Panc1 (cell line): ENCODE results near the gene UBL5.

ENCODE experiments used
- POLR2AphosphoS5 ChIP-seq: IDR thresholded peaks from 2 replicates; pipeline ENCODE4 v1.6.1; 2012; ENCODE audit warnings: mild to moderate bottlenecking, low read depth, low read length, moderate library complexity
- SIN3A ChIP-seq: IDR thresholded peaks from 2 replicates; pipeline ENCODE4 v1.6.1; 2012; ENCODE audit warnings: low read depth, mild to moderate bottlenecking, low read length, moderate library complexity, borderline replicate concordance; ENCODE audit not compliant: insufficient read depth
- TF ChIP-seq, protein P1 (sequence below): fragments of 450-650 bp; IDR thresholded peaks from 2 replicates; pipeline ENCODE4 v1.5.1; 2017; ENCODE audit warnings: mild to moderate bottlenecking
- TF ChIP-seq, protein P2 (sequence below), 2 experiments: IDR thresholded peaks; 2 replicates each; pipeline ENCODE4 v1.6.1; 2011 to 2012; ENCODE audit warnings: low read depth in 2 of 2, control low read depth in 1 of 2, low read length in 1 of 2, mild to moderate bottlenecking in 1 of 2, moderate library complexity in 1 of 2; ENCODE audit not compliant: insufficient read depth in 1 of 2

DNA sequence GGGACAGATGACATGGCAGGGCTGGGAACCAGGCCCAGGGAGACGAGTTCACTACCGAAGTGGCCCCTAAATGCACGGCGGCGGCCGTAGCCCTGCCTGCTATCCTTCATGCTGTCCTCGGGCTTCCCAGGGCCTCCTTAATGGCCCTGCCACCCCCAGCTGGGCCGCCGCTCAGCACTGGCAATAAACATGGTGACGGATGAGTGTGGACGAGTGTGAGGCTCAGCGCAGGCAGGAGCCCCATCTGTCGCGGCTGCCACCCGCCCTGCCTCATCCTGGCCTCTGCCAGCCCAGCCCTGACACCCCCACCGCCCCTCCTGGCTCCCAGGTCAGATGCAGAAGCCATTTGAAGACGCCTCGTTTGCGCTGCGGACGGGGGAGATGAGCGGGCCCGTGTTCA, 21.0 kb downstream of the UBL5 start:
- TF ChIP-seq, protein P1, sequence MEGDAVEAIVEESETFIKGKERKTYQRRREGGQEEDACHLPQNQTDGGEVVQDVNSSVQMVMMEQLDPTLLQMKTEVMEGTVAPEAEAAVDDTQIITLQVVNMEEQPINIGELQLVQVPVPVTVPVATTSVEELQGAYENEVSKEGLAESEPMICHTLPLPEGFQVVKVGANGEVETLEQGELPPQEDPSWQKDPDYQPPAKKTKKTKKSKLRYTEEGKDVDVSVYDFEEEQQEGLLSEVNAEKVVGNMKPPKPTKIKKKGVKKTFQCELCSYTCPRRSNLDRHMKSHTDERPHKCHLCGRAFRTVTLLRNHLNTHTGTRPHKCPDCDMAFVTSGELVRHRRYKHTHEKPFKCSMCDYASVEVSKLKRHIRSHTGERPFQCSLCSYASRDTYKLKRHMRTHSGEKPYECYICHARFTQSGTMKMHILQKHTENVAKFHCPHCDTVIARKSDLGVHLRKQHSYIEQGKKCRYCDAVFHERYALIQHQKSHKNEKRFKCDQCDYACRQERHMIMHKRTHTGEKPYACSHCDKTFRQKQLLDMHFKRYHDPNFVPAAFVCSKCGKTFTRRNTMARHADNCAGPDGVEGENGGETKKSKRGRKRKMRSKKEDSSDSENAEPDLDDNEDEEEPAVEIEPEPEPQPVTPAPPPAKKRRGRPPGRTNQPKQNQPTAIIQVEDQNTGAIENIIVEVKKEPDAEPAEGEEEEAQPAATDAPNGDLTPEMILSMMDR, result no peak
- TF ChIP-seq SIN3A (no peak), POLR2AphosphoS5 (no peak)
- TF ChIP-seq, protein P2, sequence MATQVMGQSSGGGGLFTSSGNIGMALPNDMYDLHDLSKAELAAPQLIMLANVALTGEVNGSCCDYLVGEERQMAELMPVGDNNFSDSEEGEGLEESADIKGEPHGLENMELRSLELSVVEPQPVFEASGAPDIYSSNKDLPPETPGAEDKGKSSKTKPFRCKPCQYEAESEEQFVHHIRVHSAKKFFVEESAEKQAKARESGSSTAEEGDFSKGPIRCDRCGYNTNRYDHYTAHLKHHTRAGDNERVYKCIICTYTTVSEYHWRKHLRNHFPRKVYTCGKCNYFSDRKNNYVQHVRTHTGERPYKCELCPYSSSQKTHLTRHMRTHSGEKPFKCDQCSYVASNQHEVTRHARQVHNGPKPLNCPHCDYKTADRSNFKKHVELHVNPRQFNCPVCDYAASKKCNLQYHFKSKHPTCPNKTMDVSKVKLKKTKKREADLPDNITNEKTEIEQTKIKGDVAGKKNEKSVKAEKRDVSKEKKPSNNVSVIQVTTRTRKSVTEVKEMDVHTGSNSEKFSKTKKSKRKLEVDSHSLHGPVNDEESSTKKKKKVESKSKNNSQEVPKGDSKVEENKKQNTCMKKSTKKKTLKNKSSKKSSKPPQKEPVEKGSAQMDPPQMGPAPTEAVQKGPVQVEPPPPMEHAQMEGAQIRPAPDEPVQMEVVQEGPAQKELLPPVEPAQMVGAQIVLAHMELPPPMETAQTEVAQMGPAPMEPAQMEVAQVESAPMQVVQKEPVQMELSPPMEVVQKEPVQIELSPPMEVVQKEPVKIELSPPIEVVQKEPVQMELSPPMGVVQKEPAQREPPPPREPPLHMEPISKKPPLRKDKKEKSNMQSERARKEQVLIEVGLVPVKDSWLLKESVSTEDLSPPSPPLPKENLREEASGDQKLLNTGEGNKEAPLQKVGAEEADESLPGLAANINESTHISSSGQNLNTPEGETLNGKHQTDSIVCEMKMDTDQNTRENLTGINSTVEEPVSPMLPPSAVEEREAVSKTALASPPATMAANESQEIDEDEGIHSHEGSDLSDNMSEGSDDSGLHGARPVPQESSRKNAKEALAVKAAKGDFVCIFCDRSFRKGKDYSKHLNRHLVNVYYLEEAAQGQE (IDR thresholded peaks at IDR 0.05; ENCODE audit: insufficient read depth in 1 of 2, low read depth in 2 of 2, low read length in 1 of 2), result no peak
